Karpas-422 (cell line): ENCODE data around the gene VAV3. TPM values are rescaled to one million over a fixed set of nuclear protein-coding genes. Genes with fewer than 3 reads are reported as not detected.
"Not testable (repeated sequence)": the region's sequence is repeated elsewhere in the genome, so short reads cannot be mapped to it uniquely, and the experiment has no call there.

Experiments
- DNase-seq: peaks from one replicate; pipeline ENCODE4 v3.0.0-alpha.2; 2015
- H2AFZ ChIP-seq: fragments of 200-600 bp; sonication (generic); 2 replicates; pipeline ENCODE4 v1.6.1; 2014; ENCODE audit warnings: antibody characterized with exemption, low read length, mixed read lengths
- H3K27ac ChIP-seq: fragments of 200-600 bp; sonication (generic); 2 replicates; pipeline ENCODE4 v1.5.1; 2014; ENCODE audit warnings: mild to moderate bottlenecking, low read length, moderate library complexity
- H3K27me3 ChIP-seq: fragments of 200-600 bp; sonication (generic); 2 replicates; pipeline ENCODE4 v1.6.1; 2014; ENCODE audit warnings: low read length, mixed read lengths
- H3K36me3 ChIP-seq: fragments of 200-600 bp; sonication (generic); 2 replicates; pipeline ENCODE4 v1.6.1; 2014; ENCODE audit warnings: low read length, mixed read lengths; ENCODE audit not compliant: insufficient read depth
- H3K4me1 ChIP-seq: fragments of 200-600 bp; sonication (generic); 2 replicates; pipeline ENCODE4 v1.6.1; 2014; ENCODE audit warnings: mild to moderate bottlenecking, low read length, mixed read lengths
- H3K4me2 ChIP-seq: fragments of 200-600 bp; sonication (generic); 2 replicates; pipeline ENCODE4 v1.6.1; 2014; ENCODE audit warnings: low read length, low read depth, mild to moderate bottlenecking; ENCODE audit not compliant: poor library complexity, severe bottlenecking
- H3K4me3 ChIP-seq: fragments of 200-600 bp; sonication (generic); 2 replicates; pipeline ENCODE4 v1.5.1; 2014; ENCODE audit warnings: mild to moderate bottlenecking, antibody characterized with exemption, low read length, mixed read lengths
- H3K79me2 ChIP-seq: fragments of 200-600 bp; sonication (generic); 2 replicates; pipeline ENCODE4 v1.6.1; 2014; ENCODE audit warnings: mild to moderate bottlenecking, low read length, mixed read lengths
- H3K9ac ChIP-seq: fragments of 200-600 bp; sonication (generic); 2 replicates; pipeline ENCODE4 v1.6.0; 2014; ENCODE audit warnings: low read length
- H3K9me2 ChIP-seq: fragments of 200-600 bp; sonication (generic), shearing (Covaris generic); replicated peaks from 2 replicates; pipeline ENCODE4 v1.6.0; 2014; ENCODE audit warnings: mild to moderate bottlenecking, low read length, moderate library complexity; ENCODE audit not compliant: insufficient read depth
- H3K9me3 ChIP-seq: fragments of 300-700, 200-600 bp; sonication (generic); 2 replicates; pipeline ENCODE4 v1.6.1; 2014; ENCODE audit warnings: low read length, mixed read lengths
- H4K20me1 ChIP-seq: fragments of 200-600 bp; sonication (generic); 2 replicates; pipeline ENCODE4 v1.6.1; 2014; ENCODE audit warnings: mild to moderate bottlenecking, antibody characterized with exemption, low read length, low read depth; ENCODE audit not compliant: insufficient read depth
- total RNA-seq: library from RNA; depleted of rRNA; stranded (reverse); fragments of >200 nt; shearing (Covaris generic); gene quantifications from 2 replicates; pipeline ENCODE4 v1.2.3, GENCODE V29; 2014; ENCODE audit warnings: low replicate concordance

The VAV3 gene
- total RNA-seq, 1 experiment from 2014 or later = 1.1 TPM

DNA sequence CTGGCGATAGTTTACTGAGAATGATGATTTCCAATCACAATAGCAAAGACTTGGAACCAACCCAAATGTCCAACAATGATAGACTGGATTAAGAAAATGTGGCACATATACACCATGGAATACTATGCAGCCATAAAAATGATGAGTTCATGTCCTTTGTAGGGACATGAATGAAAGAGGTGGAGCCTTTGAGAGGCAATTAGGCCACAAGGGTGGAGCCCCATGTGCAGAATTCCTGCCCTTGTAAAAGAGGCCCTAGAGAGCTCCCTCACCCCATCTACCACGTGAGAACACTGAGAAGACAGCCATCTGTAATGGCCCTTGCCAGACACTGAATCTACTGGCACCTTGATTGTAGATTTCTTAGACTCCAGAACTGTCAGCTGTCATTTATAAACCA is 314.2 kb downstream of the VAV3 start:
- not testable (repeated sequence) for H3K4me3 ChIP-seq, H3K9me2 ChIP-seq, H3K9ac ChIP-seq, H3K79me2 ChIP-seq, H3K27me3 ChIP-seq, H3K4me2 ChIP-seq, H3K36me3 ChIP-seq, H3K9me3 ChIP-seq, H3K27ac ChIP-seq, DNase-seq, H2AFZ ChIP-seq, H3K4me1 ChIP-seq, H4K20me1 ChIP-seq

DNA sequence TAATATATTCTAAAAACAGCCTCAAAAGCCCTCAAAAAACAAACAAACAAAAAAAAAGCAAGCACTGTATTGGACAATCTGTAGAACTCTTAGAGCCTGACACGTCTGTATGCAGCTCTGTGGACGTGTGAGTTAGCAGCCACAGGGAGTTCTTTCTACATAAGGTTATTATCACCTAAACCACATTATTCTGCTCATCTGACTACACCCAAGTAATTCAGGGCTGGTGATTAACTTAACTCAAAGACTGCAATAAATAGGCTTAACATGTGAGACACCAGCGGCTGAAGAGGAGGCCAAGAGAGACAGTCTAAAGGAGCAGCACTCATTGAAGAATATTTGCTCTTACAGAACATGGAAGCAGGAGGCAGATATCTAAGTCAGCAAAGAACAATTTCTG is 316.0 kb downstream of the VAV3 start:
- no peaks in the 10 kb centered on the region for H3K27me3 ChIP-seq
- no peaks in the 10 kb centered on the region for H3K9me3 ChIP-seq
- H3K4me2 ChIP-seq = no peak overlapping the region
- H2AFZ ChIP-seq = no peak overlapping the region
- no peak overlapping the region for H3K9ac ChIP-seq
- H3K9me2 ChIP-seq = no peaks in the 10 kb centered on the region
- DNase-seq = no peak
- H4K20me1 ChIP-seq = no peaks in the 10 kb centered on the region
- H3K4me1 ChIP-seq = no peaks in the 10 kb centered on the region
- no peaks in the 10 kb centered on the region for H3K79me2 ChIP-seq
- no peak overlapping the region for H3K4me3 ChIP-seq
- no peak overlapping the region for H3K27ac ChIP-seq
- no peaks in the 10 kb centered on the region for H3K36me3 ChIP-seq

GRCh38 chr1:107648071-107648470 is 316.9 kb downstream of the VAV3 start:
- Histone ChIP-seq H3K9me2 (no peaks in the 10 kb centered on the region), H3K27me3 (no peaks in the 10 kb centered on the region), H3K9me3 (no peaks in the 10 kb centered on the region), H3K4me2 (no peak overlapping the region), H3K27ac (no peak overlapping the region), H2AFZ (no peak overlapping the region), H3K79me2 (no peaks in the 10 kb centered on the region), H3K4me3 (no peak overlapping the region), H3K9ac (no peak overlapping the region), H4K20me1 (no peaks in the 10 kb centered on the region), H3K4me1 (no peaks in the 10 kb centered on the region), H3K36me3 (no peaks in the 10 kb centered on the region)
- DNase-seq = no peak

DNA sequence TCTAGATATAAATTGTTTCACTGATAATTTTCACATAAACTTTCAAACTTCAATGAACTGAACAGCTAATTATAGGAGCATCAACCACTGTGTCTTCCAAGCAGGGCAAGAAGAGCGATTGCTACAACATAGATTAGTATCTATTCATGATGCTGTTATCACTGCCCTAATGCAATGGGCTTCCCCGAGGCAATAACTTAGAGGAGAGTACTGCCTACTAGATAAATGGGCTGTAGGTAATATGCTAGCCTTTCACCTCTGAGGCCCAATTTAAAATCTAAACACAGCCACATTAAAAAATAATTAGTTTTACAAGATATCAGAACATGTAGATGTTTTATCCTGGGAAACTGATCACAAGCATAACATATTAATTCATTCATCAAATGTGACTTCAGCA is 318.0 kb downstream of the VAV3 start:
- Histone ChIP-seq H3K4me3 (no peak overlapping the region), H3K27me3 (no peaks in the 10 kb centered on the region), H3K27ac (no peak overlapping the region), H4K20me1 (no peaks in the 10 kb centered on the region), H3K4me2 (no peak overlapping the region), H3K79me2 (no peaks in the 10 kb centered on the region), H2AFZ (no peak overlapping the region), H3K36me3 (no peaks in the 10 kb centered on the region), H3K9me2 (no peaks in the 10 kb centered on the region), H3K9ac (no peak overlapping the region), H3K4me1 (no peaks in the 10 kb centered on the region), H3K9me3 (no peaks in the 10 kb centered on the region)
- no peak for DNase-seq

DNA sequence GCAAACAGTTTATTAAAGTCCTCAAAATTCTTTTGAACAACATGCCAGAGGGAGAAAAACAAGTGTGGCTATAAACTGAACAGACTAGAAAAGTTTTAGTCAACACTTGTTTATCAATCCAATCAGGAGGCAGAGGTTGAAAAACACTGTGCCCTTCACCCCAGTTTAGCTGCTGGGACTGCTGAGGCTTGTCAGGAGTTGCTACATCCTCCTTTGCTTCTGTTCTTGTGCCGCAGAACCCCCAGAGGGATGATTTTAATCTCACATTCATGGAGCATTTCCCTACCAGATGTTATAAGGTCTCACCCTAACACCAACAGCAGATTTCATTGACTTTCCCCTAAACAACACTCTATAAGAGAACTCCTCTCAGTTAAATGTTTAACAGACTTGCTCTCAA is 321.2 kb downstream of the VAV3 start:
- Histone ChIP-seq H4K20me1 (no peaks in the 10 kb centered on the region), H3K27me3 (no peaks in the 10 kb centered on the region), H3K36me3 (no peaks in the 10 kb centered on the region), H2AFZ (no peak overlapping the region), H3K4me2 (no peak overlapping the region), H3K79me2 (no peaks in the 10 kb centered on the region), H3K4me1 (no peaks in the 10 kb centered on the region), H3K9me3 (no peaks in the 10 kb centered on the region), H3K4me3 (no peak overlapping the region), H3K27ac (no peak overlapping the region), H3K9ac (no peak overlapping the region), H3K9me2 (no peaks in the 10 kb centered on the region)
- DNase-seq = no peak

DNA sequence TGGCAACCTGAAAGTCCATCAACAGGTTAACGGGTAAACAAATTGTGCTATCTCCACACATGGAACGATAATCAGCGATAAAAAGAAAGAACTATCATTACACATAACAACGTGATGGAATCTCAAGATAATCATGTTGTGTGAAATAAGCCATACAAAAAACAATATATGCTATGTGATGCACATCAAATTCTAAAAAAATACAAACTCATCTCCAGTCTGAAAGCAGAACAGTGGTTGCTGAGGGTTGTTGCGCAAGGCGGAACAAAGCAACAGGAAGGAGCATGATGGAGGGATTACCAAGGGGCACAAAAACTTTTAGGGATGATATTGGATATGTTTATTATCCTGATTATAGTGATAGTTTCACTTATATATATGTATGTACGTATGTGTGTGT is 324.8 kb downstream of the VAV3 start:
- H3K27ac ChIP-seq = no peak overlapping the region
- H3K9me2 ChIP-seq = no peaks in the 10 kb centered on the region
- no peaks in the 10 kb centered on the region for H4K20me1 ChIP-seq
- no peaks in the 10 kb centered on the region for H3K4me1 ChIP-seq
- no peaks in the 10 kb centered on the region for H3K36me3 ChIP-seq
- H2AFZ ChIP-seq = no peak overlapping the region
- H3K27me3 ChIP-seq = no peaks in the 10 kb centered on the region
- no peak for DNase-seq
- H3K9ac ChIP-seq = no peak overlapping the region
- no peaks in the 10 kb centered on the region for H3K9me3 ChIP-seq
- H3K4me2 ChIP-seq = no peak overlapping the region
- H3K4me3 ChIP-seq = no peak overlapping the region
- H3K79me2 ChIP-seq = no peaks in the 10 kb centered on the region

DNA sequence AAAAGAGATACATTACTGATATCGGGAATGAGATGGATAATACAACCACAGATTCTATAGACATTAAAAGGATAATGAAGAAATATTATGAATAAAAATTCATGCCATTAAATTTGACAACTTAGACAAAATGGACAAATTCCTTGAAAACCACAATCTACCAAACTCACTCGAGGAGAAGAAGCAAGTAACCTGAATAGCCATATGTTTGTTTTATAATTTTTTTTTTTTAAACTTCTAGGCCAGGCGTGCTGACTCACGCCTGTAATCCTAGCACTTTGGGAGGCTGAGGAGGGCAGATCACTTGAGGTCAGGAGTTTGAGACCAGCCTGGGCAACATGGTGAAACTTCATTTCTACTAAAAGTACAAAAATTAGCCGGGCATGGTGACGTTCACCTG is 327.9 kb downstream of the VAV3 start:
- H3K36me3 ChIP-seq = no peaks in the 10 kb centered on the region
- no peak overlapping the region for H3K4me2 ChIP-seq
- H3K4me3 ChIP-seq = no peak overlapping the region
- H4K20me1 ChIP-seq = no peaks in the 10 kb centered on the region
- H3K9me3 ChIP-seq = no peaks in the 10 kb centered on the region
- H3K27me3 ChIP-seq = no peaks in the 10 kb centered on the region
- no peaks in the 10 kb centered on the region for H3K4me1 ChIP-seq
- no peaks in the 10 kb centered on the region for H3K9me2 ChIP-seq
- no peak overlapping the region for H2AFZ ChIP-seq
- no peak overlapping the region for H3K27ac ChIP-seq
- DNase-seq = no peak
- no peak overlapping the region for H3K9ac ChIP-seq
- no peaks in the 10 kb centered on the region for H3K79me2 ChIP-seq

DNA sequence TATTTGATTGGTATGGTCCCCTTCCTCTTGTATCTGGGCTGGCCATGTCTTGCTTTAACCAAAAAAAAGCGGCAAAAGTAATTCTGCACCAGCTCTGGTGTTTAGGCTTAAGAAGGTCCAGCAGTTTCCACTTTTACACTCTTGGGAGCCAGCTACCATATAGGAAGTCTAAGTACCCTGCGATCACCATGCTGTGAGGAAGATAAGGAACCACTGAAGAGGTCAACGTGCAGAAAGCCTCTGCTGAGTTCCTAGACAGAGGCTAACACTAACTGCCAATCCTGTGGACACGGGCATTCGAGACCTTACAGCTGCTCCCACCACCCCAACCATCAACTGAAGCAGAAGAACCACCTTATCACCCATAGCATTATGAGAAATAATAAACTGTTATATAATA is 331.4 kb downstream of the VAV3 start:
- Histone ChIP-seq H3K9me3 (no peaks in the 10 kb centered on the region), H2AFZ (no peak overlapping the region), H3K27ac (no peak overlapping the region), H3K36me3 (no peaks in the 10 kb centered on the region), H3K9ac (no peak overlapping the region), H3K4me3 (no peak overlapping the region), H3K4me2 (no peak overlapping the region), H3K4me1 (no peaks in the 10 kb centered on the region), H3K9me2 (no peaks in the 10 kb centered on the region), H3K79me2 (no peaks in the 10 kb centered on the region), H4K20me1 (no peaks in the 10 kb centered on the region), H3K27me3 (no peaks in the 10 kb centered on the region)
- no peak for DNase-seq

- H3K79me2 ChIP-seq = no peaks in the 10 kb centered on the region
- H3K27ac ChIP-seq = no peak overlapping the region
- H2AFZ ChIP-seq = no peak overlapping the region
- H3K36me3 ChIP-seq = no peaks in the 10 kb centered on the region
- no peak for DNase-seq
- no peaks in the 10 kb centered on the region for H4K20me1 ChIP-seq
- H3K27me3 ChIP-seq = no peaks in the 10 kb centered on the region
- H3K4me1 ChIP-seq = no peaks in the 10 kb centered on the region
- H3K4me2 ChIP-seq = no peak overlapping the region
- H3K9me2 ChIP-seq = no peaks in the 10 kb centered on the region
- no peak overlapping the region for H3K9ac ChIP-seq
- no peak overlapping the region for H3K4me3 ChIP-seq
- H3K9me3 ChIP-seq = no peaks in the 10 kb centered on the region
Measured at GRCh38 chr1:107626073-107626796, 338.7 kb downstream of the VAV3 start.
